AG08396 (cell line): Measurements from ENCODE around the gene ETV6.
A peak's percentile ranks its signal among the peaks of the same experiment; 100 is the strongest.

ENCODE experiments used
- DNase-seq: peaks from one replicate; pipeline ENCODE4 v3.0.0; 2012; ENCODE audit warnings: low spot score, mixed read lengths

Gene ETV6

DNA sequence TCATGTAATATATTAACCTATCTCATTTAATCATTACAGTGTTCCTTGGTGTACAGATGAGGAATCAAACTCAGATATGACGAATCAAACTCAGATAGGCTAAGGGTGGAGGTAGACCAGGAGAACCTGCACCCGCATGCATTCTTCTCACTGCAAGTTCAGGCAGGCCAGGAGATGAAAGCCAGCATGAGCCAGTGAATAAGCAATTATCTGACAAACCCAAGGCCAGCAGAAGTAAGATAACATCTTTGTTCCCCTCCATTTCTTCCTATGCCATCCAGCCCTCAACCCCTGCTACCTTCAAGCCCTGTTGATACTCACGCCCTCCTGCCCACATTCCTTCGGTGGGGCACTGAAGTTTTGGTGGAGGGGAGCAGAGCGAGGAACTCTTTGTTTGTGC lies 152.2 kb downstream of the ETV6 start:
- no peak for DNase-seq

DNA sequence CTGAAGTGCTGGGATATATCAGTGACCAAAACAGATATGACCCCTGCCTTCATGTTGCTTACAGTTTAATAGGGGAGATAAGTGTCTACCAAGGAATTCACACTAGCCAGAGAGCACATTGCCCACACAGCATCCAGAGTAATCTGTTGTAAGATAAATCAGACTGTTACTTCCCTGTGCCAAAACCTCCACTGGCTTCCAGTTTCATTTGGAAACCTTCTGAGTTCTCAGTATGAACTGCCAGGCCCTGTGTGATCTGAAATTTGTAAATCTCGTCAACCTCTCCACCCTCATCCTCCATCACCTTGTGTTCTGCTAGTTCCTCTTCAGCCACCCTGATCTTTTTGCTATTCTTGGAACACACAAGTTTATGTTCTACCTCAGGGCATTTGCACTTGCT lies 154.7 kb downstream of the ETV6 start:
- no peak for DNase-seq

DNA sequence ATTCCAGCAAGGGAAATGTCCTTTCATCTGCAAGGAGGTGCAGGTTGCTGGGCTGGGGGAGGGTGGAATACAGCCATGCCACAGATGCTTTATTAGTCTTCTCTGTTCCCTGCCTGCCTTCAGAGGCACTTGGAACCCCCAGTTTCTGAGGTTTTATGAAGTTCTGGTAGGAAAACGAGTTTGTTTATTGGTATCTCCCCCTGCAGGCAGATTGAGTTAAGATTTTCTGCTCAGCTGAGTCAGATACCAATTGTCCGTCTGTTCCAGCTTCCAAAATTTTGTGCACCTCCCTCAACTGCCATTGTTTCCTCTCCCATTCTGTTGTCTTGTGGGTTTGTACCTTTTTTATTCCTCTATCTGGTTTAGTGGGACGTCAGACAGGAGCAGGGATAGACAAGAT lies 155.6 kb downstream of the ETV6 start:
- DNase-seq = no peak

DNA sequence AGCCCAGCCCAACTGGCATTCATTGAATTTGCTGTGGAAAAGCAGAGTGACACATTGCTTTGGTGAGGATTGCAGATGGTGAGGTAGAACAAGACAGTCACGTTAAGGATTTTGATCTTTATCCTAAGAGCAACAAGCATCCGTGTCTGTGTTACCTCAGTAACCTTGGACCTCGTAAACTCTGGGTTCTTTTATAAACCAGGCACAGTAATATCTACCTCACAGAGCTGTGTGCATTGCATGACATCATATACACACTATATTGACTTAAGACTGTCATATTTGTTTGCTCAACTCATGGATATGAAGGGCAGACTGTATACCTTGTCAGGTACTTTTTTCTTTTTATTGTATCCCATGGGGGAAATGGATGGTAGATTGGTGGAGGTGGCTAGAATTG lies 156.2 kb downstream of the ETV6 start:
- no peak for DNase-seq

DNA sequence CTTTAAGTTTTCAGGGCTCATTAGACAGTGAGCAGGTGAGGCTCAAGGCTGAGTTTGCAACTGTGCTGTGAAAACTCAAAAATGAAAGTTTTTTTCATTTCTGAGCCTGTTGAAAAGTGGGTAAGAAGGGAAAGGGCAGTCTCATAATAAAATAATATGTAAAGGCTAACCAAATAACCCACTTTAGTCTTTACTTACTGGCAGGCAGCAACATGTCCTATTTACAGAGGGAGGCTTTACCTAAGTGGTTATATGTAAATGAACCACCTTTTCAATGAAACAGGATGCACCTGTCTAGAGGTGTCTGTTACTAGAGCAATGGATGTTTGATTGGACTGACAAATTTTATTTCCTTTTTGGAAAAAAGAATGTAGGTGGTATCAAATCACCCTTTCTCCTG lies 158.0 kb downstream of the ETV6 start:
- no peak for DNase-seq

DNA sequence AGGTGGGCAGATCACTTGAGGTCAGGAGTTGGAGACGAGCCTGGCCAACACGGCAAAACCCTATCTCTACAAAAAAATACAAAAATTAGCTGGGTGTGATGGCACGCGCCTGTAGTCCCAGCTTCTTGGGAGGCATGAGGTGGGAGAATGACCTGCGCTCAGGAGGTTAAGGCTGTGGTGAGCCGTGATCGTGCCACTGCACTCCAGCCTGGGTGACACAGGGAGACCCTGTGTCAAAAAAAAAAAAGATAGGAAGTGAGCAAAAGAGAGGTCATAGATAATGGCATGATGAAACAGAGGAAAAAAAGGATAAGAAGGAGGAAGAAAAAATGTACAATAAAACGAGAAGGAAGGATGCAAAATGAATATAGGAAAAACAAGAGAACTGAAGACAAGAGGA lies 159.5 kb downstream of the ETV6 start:
- DNase-seq = no peak

DNA sequence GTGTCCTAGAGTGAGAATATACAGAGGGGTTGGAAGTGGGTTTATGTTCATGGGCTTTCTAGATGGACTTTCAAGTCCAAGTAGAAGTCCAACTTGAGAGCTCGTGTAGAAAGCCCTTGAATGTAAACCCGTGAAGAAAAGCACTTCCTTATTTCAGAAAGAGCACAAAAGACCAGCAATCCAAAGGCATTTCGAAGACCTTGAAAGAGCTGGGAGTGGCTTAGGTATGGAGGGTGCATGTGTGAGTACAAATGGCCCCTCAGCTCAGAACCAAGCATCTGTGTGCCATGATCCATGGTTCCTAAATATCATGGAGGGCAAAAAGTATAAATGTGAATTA lies 160.7 kb downstream of the ETV6 start:
- no peak for DNase-seq

DNA sequence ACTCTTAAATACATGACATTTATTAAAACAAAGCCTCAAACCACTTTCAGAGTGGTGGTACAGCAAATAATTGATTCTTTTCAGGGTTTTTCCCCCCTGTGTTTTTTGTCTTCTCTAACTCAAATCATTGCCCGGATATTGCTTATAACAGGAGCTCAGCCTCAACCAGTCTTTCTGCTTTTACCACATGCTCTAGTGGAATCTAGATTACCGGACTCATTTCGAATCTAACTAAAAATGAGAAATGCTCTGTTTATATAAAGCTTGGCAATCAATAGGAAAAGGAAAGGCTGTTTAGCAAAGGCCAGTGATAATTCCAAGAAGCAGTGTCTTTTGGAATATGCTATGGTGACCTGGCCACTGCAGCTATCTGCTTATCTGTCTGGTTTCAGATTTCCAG lies 161.5 kb downstream of the ETV6 start:
- DNase-seq = no peak

DNA sequence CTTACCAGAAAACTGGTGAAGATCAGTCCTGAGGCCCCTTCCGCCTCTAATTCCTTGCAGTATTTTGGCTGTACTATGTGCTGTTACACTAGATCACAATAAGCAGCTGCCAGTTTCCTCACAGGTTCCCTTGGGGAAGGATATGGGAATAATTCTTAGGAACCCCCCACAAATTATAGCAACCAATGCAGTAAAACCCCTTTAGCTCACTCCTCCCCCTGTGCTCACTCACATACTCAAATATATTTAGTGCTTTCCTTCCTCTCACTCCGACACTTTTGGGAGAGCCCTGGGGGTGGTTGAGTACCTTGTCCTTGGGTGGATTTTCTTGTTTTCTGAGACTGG lies 162.7 kb downstream of the ETV6 start:
- DNase-seq = no peak

DNA sequence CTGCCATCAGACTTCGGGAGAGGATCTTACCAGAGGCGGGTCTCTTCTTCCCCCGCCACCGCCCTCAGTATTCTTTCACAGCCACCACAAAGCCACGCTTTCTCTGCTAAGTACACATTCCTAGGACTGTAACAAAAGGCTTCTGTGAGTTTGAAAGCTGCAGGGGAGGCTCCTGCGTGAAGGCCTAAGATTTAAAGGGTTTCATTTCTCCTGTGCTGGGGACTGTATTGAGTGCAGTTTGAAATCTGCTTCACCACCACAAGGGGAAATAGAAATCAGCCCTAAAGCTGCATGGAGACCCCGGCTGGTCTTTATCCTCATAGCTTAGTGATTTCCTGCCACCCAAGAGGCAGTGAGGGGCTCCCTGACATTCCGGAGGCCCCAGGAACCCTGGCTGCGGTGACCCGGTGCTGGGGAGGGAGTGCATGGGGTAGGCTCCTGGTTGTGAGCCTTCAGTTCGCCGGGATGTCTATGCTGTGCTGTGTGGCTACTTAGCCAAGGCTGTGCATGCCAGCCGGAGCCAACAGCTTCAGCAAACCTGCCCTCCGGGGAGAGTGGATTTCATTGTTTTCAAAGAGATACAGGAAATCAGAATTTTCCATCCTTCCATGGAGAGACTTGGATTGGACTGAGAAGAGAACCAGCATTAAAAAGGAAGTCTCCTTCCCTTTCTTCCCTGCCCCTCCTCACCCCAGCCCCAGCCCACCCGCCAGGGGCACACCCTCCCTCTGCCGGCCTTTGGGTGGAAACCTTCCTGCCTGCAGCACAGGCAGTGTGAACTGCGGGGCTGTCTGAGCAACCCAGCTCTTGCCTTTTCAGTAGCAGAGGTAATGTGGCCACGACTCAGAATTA lies 163.3 kb downstream of the ETV6 start:
- no peak for DNase-seq

DNA sequence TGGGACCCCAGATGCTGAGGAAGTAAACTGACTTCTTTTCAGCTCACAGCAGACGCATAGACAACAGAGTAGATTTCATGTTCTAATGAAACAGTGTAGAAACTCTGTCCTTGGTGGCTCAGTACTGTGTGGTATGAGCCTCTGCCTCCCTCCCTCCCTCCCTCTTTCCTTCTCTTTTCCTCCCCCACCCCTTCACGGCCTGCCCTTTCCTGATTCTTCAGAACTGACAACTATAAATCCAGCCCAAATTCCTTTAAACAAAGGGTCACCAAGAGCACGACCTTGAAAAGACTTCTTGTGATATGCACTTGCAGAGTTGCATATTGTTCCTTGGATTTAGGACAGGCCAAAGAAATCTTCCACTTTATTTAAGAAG lies 164.0 kb downstream of the ETV6 start:
- no peak for DNase-seq

DNA sequence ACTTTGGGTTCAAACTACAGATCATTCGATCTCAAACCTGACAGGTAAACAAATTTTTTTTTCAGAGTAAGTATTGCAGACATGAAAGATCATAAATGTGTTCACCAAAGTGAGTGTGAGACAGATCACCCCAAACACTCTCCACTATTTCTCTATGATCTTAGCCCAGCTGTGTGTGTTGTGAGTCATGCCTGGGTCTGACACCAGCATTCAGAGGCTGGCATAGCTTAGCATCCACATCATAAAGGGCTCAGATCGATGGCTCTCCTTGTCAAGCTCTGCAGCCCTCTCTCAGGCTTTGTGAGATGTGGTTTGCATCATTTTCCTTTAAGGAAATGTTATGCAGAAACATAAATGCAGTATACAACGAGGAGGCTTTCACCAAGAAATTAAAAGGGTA lies 164.9 kb downstream of the ETV6 start:
- DNase-seq = peak; percentile 69

DNA sequence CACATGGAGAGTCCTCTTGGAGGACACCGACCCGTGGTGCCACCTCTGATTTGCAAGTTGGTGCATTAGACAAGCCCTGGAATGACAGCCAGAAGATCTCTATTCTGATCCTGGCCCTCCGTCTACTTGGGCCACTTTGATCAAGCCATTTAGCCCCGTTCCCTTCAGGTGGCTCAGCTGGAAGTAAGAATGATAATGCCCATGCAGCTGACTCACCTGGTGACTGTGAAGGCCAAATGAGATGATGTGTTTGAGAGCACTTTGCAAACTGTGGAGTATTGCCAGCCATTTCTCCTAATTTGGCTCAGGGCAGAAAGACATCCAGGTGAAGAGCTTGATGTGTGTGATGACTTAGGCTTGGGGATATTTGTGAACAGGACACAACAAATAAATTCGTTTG lies 165.9 kb downstream of the ETV6 start:
- no peak for DNase-seq

DNA sequence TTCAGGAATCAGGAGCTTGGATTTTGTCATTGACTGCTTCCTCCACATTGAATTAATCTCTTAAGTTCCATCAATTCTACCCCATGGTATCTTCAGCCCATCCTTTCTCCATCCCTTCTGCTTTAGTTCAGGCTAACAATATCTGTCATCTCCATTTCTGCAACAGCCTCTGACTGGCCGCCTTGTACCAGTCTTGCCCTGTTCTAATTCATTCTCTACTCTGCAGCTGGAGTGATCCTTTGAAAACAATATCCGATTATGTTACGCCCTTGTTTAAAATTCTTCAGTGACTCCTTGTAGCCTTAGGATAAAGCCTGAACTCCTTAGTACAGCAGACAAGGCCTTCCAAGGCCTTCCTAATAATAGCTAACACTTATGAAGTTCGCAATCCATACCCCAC lies 170.2 kb downstream of the ETV6 start:
- DNase-seq = no peak

DNA sequence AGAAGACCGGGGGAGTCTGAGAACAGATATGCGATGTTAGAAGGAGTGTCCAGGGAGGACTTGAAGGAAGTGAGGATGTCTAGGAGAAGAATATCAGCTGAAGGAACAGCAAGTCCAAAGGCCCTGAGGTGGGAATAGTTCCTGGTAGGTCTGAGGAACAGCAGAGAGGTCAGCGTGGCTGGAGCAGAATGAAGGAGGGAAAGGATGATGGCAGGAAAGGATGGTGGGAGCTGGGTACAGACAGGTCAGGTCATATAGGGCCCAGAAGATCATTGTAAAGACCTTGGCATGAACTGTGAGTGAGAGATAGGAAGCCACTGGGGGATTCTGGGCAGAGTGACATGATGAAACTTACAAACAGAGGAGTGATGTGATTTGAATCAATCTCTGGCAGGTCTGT lies 171.0 kb downstream of the ETV6 start:
- DNase-seq = no peak

DNA sequence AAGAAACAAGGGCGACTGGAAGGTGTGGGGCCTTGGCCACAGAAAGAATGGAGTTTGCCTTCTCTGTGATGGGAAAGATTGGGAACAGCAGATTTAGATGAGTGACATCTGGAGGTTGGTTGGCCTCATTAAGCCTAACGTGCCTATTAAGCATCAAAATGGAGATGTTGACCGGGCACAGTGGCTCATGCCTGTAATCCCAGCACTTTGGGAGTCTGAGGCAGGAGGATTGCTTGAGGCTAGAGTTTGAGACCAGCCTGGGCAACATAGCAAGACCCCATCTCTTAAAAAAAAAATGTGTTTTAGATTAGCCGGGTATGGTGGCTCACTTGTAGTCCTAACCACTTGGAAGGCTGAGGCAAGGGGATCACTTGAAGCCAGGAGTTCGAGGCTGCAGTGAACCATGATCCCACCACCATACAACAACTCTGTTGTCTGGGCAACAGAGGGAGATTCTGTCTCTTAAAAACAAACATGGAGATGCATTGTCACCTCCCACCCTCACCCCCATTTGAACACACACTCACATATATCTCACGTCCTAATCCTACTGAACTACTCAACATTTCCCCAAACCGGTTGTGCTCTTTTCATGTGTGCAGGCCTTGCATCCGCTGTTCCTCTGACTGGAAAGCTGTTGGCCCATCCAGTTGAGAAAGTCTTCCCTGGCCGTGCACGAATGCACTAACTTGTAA lies 172.1 kb downstream of the ETV6 start:
- DNase-seq = no peak

DNA sequence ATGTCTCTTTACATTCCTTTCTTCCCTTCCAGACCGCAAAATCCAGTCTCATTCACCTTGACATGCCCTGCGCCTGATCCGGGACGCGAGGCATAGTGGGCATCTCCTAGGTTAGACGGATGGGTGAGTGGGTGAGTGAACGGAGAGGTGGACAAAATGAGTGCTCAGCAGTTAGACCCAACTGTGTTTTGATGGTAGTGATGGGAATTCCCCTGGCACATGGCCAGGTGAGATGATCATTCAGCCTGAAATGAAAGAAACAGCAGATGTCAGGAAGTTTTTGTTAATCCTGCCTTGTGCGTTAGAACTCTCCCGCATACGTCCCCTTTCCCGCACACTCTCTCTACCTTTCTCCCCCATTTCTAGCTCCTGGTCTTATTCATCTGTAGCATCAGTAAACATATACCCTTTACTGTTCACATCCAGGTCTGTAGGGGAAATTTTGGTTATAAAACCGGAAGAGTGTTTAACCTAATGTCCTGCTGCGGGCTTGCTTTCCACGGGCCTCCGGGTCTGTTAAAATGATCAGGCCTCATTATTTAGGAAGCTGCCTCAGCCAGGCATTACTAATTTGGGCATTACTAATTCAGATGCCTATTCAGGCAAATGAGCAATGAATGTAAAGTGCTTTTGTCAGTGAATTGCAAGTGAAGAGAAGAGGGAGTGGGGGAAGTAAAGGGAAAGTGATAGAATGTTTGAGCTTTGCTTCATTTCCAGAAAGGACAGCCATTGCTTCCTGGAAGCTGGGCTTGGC lies 172.8 kb downstream of the ETV6 start:
- no peak for DNase-seq

DNA sequence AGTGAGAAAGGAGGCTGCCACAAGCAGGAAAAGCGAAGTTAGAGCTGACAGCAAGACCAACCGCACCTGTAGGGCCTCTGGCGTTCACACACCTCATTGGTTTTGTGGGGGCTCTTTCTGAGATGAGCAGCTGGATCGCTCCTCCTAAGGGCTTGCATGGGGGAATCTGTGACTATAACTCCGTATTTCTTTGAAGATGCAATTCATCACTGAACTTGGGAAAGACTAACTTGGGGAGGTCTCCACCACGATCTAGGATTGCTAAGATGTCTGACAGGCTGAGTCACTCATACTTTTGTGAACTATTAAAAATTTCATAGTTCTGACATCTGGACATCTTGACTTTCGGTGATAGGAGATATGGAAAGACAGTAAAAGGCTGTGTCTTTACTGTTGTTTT lies 173.6 kb downstream of the ETV6 start:
- no peak for DNase-seq

DNA sequence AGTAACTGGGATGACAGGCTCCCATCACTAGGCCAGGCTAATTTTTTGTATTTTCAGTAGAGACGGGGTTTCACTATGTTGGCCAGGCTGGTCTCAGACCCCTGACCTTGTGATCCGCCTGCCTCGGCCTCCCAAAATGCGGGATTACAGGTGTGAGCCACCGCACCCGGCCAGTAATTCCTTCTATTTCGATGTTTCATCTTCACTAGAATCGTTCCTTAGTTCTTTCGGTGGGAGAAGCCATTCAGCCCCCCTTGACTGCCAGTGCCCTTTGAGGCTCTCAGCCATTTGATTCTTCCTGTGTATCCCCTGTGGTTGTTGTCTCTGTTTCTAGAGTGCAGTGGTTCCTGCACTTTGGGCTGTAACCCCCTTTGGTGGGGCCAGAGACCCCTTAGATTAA lies 174.1 kb downstream of the ETV6 start:
- no peak for DNase-seq

DNA sequence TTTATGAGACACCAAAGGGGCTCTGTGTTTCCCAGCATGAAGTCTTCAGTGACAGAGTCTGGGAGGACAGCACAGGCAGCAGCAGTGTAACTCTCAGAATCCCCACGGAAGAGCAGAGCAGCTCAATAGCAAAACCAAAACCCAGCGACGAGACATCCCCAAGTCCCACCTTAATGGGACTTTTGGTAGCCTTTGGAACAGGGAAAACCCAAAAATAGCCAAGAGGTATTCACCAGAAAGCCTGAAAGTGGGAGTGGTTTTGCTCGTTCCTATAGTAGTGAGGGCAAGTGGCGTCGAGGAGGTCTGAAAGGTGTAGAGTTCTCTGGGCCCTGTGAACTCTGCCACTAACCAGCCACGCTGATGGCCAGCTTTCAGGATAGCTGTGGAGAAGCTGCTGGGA lies 174.6 kb downstream of the ETV6 start:
- no peak for DNase-seq

DNA sequence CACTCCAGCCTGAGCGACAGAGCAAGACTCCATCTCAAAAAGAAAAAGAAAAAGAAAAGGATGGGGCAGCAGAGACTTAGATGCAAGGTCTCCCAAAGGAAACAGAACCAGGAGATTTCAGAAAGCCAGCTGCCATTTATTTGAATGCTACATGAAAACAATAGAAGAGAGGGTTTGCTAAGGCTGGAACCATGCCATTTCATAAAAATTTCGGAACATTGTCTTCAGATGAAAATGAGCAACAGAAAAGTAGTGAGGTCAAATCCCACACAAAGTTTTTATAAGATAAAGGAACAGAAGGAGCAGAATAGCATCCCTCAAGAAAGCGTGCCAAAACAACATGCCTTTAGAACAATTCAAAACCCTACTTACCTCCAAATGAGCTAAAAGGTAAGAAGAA lies 175.3 kb downstream of the ETV6 start:
- no peak for DNase-seq

DNA sequence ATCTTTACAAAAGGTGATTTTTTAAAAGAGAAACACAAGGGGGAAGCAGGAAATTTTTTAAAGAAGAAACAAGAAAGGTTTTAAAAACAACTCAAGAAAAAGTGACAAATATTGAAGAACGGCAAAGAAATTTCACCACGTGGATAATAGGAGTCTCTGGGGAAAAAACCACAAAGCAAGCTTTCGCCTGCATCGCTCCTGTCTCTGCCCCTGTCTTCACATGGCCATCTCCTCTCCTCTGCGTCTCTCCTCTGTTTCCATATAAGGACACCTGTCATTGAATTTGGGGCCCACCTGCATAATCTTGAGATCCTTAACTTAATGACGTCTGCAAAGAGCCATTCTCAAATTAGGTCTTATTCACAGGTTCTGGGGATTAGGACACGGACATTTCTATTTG lies 175.8 kb downstream of the ETV6 start:
- DNase-seq = no peak

DNA sequence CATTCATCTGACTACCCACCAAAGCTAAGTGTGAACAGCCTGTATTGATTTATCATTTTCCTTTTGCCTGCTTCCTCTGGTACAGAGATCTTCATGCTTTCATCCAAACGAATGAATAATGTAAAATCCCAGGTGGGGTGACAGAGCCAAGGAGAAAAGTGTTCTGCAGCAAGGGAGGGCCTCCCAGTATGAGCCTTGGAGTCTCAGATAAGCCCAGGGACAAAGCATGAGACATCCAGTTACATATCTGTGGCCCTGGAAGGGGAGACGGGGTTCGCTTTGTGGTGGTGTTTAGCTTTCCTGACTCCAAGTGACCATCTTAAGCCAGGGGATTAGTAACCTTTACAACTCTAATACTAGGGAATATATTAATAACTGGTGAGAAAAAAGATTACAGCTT lies 177.1 kb downstream of the ETV6 start:
- DNase-seq = no peak
